IgD-negative memory B cell (primary cell): ENCODE data around the gene EPB41L4B. TPM values are rescaled to one million over a fixed set of nuclear protein-coding genes. Genes with fewer than 3 reads are reported as not detected.
"Not testable (repeated sequence)": the region's sequence is repeated elsewhere in the genome, so short reads cannot be mapped to it uniquely, and the experiment has no call there.

ENCODE experiments used
- H3K27ac Mint-ChIP-seq, 3 donors: one replicate each; pipeline ENCODE4 v1.8.0; 2020 to 2022; ENCODE audit warnings: mild to moderate bottlenecking in 3 of 3, mixed read lengths in 3 of 3, moderate library complexity in 1 of 3
- H3K27me3 Mint-ChIP-seq: one replicate; pipeline ENCODE4 v1.8.0; 2021; ENCODE audit warnings: mixed read lengths
- H3K36me3 Mint-ChIP-seq: one replicate; pipeline ENCODE4 v1.8.0; 2020; ENCODE audit warnings: mild to moderate bottlenecking, mixed read lengths
- H3K4me1 Mint-ChIP-seq, 3 donors: one replicate each; pipeline ENCODE4 v1.8.0; 2020 to 2022; ENCODE audit warnings: mixed read lengths in 3 of 3, mild to moderate bottlenecking in 1 of 3
- H3K4me3 Mint-ChIP-seq, 4 donors: one replicate each; pipeline ENCODE4 v1.8.0; 2020 to 2022; ENCODE audit warnings: mild to moderate bottlenecking in 4 of 4, mixed read lengths in 4 of 4, moderate library complexity in 3 of 4
- H3K9me3 Mint-ChIP-seq, 3 donors: one replicate each; pipeline ENCODE4 v1.8.0; 2020 to 2021; ENCODE audit warnings: mixed read lengths in 3 of 3, mild to moderate bottlenecking in 1 of 3
- polyA plus RNA-seq: library from polyadenylated mRNA; unstranded; fragments of 300-500 nt; fragmentation: Illumina TruSeq; gene quantifications from one replicate; pipeline ENCODE4 v1.2.3, GENCODE V29; 2021

EPB41L4B gene
- not detected for polyA plus RNA-seq

DNA sequence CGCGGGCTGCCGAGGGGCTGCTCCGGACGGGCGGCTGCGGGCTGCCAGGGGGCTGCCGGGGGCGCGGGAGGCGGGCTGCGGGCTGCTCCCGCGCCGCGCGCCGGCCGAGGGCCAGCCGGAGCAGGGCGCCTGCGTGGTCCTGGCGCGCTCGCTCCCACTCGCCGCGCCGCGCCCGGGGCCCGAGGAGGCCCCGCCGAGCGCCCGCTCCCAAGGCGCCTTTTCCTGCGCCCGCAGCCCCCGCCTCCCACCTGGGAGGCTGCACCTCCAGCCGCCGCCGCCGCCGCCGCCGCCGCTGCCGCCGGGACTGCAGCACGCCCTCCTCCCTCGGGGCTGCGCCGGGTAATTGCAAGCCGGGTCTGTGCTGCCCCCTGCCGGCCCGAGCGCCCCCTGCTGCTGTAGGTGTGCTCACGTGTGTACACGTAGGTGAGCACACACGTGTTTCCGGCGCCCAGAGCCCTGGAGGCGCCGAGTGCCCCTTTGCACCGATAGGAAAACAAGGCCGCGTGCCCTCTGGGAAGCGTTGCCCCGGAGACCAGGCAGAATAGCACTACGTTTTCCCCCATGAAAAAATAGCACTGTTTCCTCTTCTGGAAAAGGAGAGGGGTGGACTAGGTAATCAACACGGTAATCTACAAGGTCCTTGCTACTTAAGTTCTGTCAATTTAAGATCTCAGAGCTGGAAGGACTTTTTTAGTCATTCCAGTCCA lies at the start of gene EPB41L4B:
TSS of gene EPB41L4B (minus strand) at position 318 of the 707 bp plus-strand sequence. CDS start 613 bp downstream, outside the sequence.
- Mint-ChIP-seq H3K27ac (peak within 1 kb of the TSS in 2 of 3 donors; percentile 5 to 91), H3K27me3 (peaks cover 44% of the 10 kb centered on the region), H3K9me3 (peaks cover 0 to 4% (median 2%) of the 10 kb centered on the region in 3 donors), H3K4me3 (peak within 1 kb of the TSS; percentile 68 to 93 (median 82)), H3K36me3 (no peaks in the 10 kb centered on the region), H3K4me1 (peaks cover 0 to 9% (median 4%) of the 10 kb centered on the region in 3 donors)

DNA sequence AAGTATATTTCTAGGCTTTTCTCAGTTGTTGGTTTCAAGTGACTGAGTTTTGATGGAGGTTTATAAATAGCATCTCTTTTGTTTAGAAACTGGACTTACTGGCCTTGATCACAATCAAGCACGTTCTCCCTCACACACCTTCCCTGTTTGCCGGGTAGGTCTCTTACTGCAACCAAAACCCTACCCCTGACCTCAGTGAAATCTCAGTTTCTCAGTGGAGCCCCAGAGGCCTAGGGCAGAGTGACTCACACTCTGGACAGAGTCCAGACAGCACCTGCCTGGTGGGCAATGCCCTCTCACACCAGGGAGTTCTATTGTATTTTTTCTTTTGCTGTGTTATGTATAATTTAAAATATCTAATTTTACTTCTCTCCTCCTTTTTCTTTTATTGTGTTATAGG lies 48.4 kb upstream of the EPB41L4B start:
- Mint-ChIP-seq H3K36me3 (no peaks in the 10 kb centered on the region), H3K9me3 (peaks cover 5 to 11% (median 7%) of the 10 kb centered on the region in 3 donors), H3K4me1 (no peaks in the 10 kb centered on the region), H3K27me3 (peaks cover 10% of the 10 kb centered on the region), H3K27ac (no peak overlapping the region), H3K4me3 (no peak overlapping the region)

DNA sequence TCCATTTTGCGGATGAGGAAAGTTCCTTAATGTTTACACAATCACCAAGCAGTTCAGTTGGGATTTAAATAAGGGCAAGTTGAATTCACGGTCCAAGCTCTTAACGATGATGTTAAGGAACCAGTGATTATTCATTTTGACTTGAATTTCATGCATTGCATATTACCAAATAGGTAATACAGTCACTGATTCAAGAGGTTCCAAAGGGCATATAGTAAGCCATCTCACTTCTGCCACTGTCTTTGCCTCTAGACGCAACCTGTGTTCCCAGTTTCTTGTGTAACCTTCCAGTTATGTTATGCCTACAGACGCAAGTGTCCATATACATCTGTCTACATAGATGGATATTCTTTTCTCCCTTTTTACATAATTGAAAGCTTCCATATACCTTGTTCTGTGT lies 39.9 kb upstream of the EPB41L4B start:
- no peaks in the 10 kb centered on the region for H3K36me3 Mint-ChIP-seq
- H3K4me1 Mint-ChIP-seq = no peaks in the 10 kb centered on the region
- H3K27ac Mint-ChIP-seq = no peak overlapping the region
- peaks cover 0 to 2% (median 0%) of the 10 kb centered on the region in 3 donors for H3K9me3 Mint-ChIP-seq
- H3K27me3 Mint-ChIP-seq = peaks cover 14% of the 10 kb centered on the region
- no peak overlapping the region for H3K4me3 Mint-ChIP-seq

DNA sequence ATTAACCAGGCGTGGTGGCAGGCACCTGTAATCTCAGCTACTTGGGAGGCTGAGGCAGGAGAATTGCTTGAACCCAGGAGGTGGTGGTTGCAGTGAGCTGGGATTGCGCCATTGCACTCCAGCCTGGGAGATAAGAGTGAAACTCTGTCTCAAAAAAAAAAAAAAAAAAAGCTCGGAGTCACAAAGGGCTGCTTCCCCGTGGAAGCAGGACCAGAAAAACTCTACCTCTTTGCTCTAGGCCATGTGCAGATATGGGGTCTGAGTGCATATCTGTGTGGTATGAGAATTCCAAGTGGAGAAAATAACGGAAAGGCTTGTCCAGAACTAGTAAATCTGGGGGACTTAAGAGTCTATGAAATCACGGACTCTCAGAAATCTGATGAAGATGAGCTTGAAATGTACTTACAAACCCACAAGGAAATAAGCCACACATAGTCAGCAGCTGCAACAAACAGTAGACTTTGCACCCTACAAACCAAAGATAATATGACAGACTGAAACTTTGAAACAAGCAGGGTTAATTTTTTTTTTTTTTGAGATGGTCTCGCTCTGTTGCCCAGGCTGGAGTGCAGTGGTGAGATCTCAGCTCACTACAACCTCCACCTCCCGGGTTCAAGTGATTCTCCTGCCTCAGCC lies 38.2 kb upstream of the EPB41L4B start:
- H3K9me3 Mint-ChIP-seq, H3K27ac Mint-ChIP-seq, H3K4me1 Mint-ChIP-seq: not testable (repeated sequence)

DNA sequence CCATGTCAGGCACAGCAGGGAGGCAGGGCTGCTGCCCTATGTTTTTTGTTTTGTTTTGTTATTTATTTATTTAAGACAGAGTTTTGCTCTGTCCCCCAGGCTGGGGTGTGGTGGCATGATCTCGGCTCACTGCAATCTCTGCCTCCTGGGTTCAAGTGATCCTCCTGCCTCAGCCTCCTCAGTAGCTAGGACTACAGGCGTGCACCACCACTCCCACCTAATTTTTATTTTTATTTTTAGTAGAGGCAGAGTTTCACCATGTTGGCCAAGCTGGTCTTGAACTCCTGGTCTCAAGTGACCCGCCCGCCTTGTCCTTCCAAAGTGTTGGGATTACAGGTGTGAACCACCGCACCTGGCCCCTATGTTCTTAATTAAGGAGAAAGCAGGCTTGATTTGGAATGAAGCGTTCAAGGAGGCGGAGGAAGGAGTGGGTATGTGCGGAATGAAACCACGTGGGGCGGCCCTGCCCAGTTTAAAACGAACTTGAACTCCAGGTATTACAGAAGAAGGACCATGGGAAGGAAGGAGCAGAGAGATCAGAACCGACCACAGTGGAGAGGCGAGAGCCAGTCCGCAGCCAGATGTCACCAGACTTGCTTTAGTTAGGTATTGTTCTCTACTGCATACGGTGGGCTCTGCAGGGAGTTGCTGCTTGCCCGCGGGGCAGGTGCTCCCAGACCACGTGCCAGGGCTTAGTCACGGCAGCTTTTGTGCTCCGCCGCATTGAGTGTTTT lies 34.9 kb upstream of the EPB41L4B start:
- no peaks in the 10 kb centered on the region for H3K4me1 Mint-ChIP-seq
- H3K27me3 Mint-ChIP-seq = peaks cover 13% of the 10 kb centered on the region
- no peak overlapping the region for H3K27ac Mint-ChIP-seq
- no peak overlapping the region for H3K4me3 Mint-ChIP-seq
- H3K9me3 Mint-ChIP-seq = peaks cover 0 to 5% (median 1%) of the 10 kb centered on the region in 3 donors
- H3K36me3 Mint-ChIP-seq = no peaks in the 10 kb centered on the region

More for the DNA sequence above, 38.2 kb upstream of the EPB41L4B start:
- H3K27me3 Mint-ChIP-seq = peaks cover 15% of the 10 kb centered on the region
- not testable (repeated sequence) for H3K36me3 Mint-ChIP-seq, H3K4me3 Mint-ChIP-seq

DNA sequence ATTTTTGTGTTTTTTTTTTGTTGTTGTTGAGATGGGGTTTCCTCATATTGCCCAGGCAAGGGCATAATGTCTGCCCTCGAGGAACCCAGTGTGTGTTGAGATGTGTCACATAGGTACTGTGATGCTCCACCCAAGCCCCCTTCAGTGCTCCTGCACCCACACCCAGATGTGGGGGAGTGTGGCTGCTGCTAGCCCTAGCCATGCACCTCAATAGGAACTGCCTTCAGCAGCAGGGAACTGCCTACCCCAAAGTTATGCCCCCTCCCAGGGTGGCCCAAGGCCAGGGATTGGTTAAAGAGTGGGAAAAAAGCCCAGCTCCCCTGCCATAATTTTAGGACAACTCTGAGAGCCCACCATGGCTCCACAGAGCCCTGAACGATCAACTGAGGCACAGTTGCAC lies 33.3 kb upstream of the EPB41L4B start:
- Mint-ChIP-seq H3K4me1 (no peaks in the 10 kb centered on the region), H3K4me3 (no peak overlapping the region), H3K9me3 (peaks cover 0 to 4% (median 1%) of the 10 kb centered on the region in 3 donors), H3K27me3 (peaks cover 13% of the 10 kb centered on the region), H3K36me3 (no peaks in the 10 kb centered on the region), H3K27ac (no peak overlapping the region)

DNA sequence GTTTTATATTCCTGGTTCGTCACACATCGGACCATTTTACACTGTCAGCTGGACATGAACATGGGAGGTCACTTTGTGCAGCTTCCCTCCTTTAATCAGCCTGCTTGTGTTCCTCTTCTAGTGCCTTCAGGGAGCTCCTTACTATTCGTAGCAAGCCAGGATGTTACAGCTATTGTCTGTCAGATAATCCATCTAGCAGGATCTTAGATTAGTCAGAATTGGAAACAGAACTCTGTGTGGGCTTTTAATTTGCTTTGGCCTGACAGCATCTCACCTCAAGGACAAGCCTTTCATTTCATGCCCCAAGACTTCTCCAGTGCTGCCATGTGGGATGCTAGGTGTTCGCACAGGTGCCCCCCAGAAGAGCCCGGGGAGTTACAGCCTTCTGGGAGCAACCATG lies 30.2 kb upstream of the EPB41L4B start:
- Mint-ChIP-seq H3K27me3 (peaks cover 7% of the 10 kb centered on the region), H3K9me3 (peaks cover 0 to 3% (median 1%) of the 10 kb centered on the region in 3 donors), H3K36me3 (no peaks in the 10 kb centered on the region), H3K4me1 (no peaks in the 10 kb centered on the region), H3K27ac (no peak overlapping the region), H3K4me3 (no peak overlapping the region)

DNA sequence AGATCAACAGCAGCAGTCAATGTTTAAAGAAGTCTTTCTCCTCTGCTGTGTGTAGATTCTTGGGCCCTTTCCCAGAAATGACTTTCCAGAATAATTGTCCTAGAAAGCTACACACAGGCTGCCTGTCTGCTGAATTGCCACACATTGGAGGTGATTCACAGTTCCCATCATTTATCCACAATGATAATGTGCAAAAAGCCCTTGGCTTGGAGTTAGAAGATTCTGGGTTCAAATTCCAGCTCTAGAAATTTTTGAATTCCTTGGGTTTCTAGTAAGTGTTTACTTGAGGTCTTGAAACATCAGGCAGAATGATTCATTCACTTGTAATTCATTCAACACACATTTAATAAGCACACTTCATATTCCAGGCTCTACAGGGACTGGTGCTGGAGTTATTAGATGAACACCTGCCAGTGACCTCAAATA lies 28.6 kb upstream of the EPB41L4B start:
- H3K27me3 Mint-ChIP-seq = peaks cover 4% of the 10 kb centered on the region
- no peak overlapping the region for H3K4me3 Mint-ChIP-seq
- H3K9me3 Mint-ChIP-seq = peaks cover 0 to under 1% (median under 1%) of the 10 kb centered on the region in 3 donors
- no peaks in the 10 kb centered on the region for H3K4me1 Mint-ChIP-seq
- H3K36me3 Mint-ChIP-seq = no peaks in the 10 kb centered on the region
- no peak overlapping the region for H3K27ac Mint-ChIP-seq

DNA sequence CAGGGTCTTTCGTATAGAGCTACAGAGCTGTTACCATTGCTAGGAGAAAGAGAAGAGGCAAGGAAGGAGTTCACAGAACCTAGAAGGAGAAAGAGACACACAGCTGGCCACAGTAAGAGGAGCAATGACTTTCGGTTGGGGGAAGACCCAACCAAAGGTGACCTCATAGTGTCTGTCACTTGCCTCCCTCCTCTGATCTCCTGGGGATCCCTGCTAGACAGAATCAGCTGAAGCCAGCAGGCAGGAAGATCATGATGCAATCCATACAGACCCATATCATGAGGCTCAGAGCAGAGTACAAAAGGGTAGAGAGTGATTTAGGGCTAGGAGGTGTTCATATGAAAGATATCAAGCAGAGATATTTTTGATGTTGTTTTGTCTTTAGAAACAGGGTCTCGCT lies 26.0 kb upstream of the EPB41L4B start:
- Mint-ChIP-seq H3K4me3 (no peak overlapping the region), H3K9me3 (no peaks in the 10 kb centered on the region), H3K27me3 (peaks cover 9% of the 10 kb centered on the region), H3K36me3 (no peaks in the 10 kb centered on the region), H3K27ac (no peak overlapping the region), H3K4me1 (no peaks in the 10 kb centered on the region)

DNA sequence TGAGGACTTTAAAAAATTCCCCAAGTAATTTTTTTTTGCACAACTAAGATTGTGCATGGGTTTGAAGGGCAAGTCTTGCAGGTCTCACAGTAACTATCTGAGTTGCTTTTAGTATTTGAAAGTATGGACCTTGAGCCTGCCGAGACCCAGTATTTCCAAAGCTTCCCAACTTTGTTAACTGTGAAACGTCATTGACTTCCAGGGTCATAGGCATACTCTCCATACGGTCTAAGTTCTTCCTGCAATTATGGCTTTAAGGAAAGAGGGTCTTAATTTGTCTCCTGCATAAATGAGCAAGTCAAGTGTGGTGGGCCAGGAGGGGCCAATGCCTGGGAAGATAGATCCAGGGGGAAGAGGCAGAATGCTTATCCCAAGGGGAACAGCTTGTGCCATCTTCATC lies 24.0 kb upstream of the EPB41L4B start:
- no peak overlapping the region for H3K4me3 Mint-ChIP-seq
- H3K27ac Mint-ChIP-seq = no peak overlapping the region
- H3K36me3 Mint-ChIP-seq = no peaks in the 10 kb centered on the region
- no peaks in the 10 kb centered on the region for H3K9me3 Mint-ChIP-seq
- peaks cover 9% of the 10 kb centered on the region for H3K27me3 Mint-ChIP-seq
- no peaks in the 10 kb centered on the region for H3K4me1 Mint-ChIP-seq

DNA sequence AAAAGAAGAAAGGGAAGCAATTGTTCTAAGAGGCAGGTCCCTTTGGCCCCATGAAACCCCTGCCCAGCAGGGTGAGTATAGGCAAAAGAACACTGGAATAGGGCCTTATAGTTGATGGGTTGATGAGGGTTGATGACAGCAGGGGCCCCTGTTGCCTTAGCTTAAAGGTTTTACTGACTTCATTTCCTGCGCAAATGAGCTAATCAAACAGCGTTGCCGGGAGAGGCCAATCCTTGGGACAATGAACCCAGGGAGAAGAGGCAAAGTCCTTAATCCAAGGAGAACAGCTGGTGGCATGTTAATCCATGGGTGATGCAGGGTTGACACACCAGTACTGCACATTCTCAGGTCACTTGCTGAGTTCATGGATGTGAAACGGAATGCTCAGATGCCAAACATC lies 22.0 kb upstream of the EPB41L4B start:
- Mint-ChIP-seq H3K27ac (no peak overlapping the region), H3K36me3 (no peaks in the 10 kb centered on the region), H3K4me1 (no peaks in the 10 kb centered on the region), H3K27me3 (peaks cover 7% of the 10 kb centered on the region), H3K9me3 (no peaks in the 10 kb centered on the region), H3K4me3 (no peak overlapping the region)

DNA sequence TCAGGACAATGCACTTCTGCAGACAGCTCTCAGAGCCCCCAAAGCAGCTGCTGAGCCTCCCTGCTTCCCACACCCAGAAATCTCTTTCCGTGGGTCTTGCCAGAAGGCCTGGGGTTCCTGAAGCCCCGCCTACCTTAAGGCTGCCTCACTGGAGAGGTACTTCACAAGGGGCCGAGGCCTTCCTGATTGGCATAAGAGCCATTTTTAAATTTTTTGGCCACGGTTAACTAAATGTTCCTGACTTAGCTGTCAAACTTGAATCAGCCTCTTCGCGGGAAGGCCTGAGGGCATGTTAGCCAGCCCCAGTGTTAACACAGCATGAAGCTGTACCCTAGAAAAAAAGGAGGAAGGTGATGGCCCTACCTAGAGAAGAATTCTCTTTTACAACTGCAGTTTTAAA lies 20.7 kb upstream of the EPB41L4B start:
- no peaks in the 10 kb centered on the region for H3K4me1 Mint-ChIP-seq
- no peaks in the 10 kb centered on the region for H3K9me3 Mint-ChIP-seq
- H3K27me3 Mint-ChIP-seq = peaks cover 7% of the 10 kb centered on the region
- H3K27ac Mint-ChIP-seq = no peak overlapping the region
- H3K4me3 Mint-ChIP-seq = no peak overlapping the region
- no peaks in the 10 kb centered on the region for H3K36me3 Mint-ChIP-seq

DNA sequence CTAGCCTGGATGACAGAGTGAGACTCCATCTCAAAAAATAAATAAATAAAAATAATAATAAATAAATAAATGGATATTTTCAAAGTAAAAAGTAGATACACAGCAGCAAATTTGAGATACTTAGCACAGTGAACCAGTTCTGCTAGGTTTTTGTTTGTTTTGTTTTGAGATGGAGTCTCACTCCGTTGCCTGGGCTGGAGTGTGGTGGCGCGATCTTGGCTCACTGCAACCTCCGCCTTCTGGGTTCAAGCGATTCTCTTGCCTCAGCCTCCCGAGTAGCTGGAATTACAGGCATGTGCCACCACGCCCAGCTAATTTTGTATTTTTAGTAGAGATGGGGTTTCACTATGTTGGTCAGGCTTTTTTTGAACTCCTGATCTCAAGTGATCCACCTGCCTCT lies 20.1 kb upstream of the EPB41L4B start:
- not testable (repeated sequence) for H3K4me3 Mint-ChIP-seq, H3K9me3 Mint-ChIP-seq, H3K4me1 Mint-ChIP-seq, H3K27ac Mint-ChIP-seq, H3K36me3 Mint-ChIP-seq, H3K27me3 Mint-ChIP-seq

DNA sequence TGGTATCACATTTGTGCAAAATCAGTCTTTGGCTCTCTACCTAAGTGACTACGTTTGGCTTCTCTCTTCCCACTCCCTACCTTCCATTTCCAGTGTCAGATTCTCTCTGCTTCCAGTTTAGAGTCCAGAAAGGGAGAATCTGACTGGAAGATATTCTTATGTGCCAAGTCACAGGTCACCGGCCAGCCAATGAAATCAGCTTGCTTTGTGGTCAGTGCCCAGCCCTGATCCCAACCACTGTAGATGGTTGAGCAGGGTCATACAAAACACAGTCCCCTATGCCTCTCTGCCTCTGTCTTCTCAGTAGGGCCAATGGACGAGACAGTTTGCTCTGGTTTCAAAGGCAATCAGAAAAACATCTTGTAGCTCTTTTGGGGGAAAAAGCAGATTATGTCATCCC lies 15.6 kb upstream of the EPB41L4B start:
- no peaks in the 10 kb centered on the region for H3K9me3 Mint-ChIP-seq
- H3K27me3 Mint-ChIP-seq = peaks cover 7% of the 10 kb centered on the region
- no peak overlapping the region for H3K4me3 Mint-ChIP-seq
- H3K27ac Mint-ChIP-seq = no peak overlapping the region
- no peaks in the 10 kb centered on the region for H3K36me3 Mint-ChIP-seq
- no peaks in the 10 kb centered on the region for H3K4me1 Mint-ChIP-seq

DNA sequence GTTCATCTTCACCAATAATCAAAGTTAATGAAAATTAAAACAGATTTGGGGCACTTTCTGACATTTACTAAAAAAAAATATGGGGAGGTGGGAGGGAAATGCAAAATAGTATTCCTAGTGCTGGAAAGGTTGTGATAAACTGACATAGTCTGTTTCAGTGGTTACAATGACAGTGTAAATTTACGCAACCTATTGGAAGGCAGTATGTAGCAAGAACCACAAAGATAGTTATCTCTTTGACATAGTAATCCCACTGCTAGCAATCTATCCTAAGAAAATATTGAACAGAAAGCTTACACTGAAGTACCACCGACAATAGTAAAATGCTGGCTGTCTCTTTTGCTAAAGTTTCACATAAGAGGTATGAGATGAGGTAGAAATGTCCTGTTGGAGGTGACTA lies 15.1 kb upstream of the EPB41L4B start:
- Mint-ChIP-seq H3K9me3 (no peaks in the 10 kb centered on the region), H3K4me1 (no peaks in the 10 kb centered on the region), H3K27me3 (peaks cover 8% of the 10 kb centered on the region), H3K4me3 (no peak overlapping the region), H3K36me3 (no peaks in the 10 kb centered on the region), H3K27ac (peak overlapping the region in 1 of 3 donors; percentile 1)
